ENCODE measurements around the gene CCDC78.
A peak's percentile ranks its signal among the peaks of the same experiment; 100 is the strongest.
"Not testable (repeated sequence)": the region's sequence is repeated elsewhere in the genome, so short reads cannot be mapped to it uniquely, and the experiment has no call there.

The CCDC78 gene

GRCh38 chr16:715477-716199, 10.6 kb downstream of the CCDC78 start:
- no peak for DNase-seq (ENCODE audit: low read depth)
- H3K4me3 ChIP-seq (ENCODE audit: low read depth, low read length), result peak overlapping the region; percentile 63

GRCh38 chr16:714558-715476, 11.4 kb downstream of the CCDC78 start, which contains the start of gene METRN:
Gene METRN, plus strand, starts transcription at chr16:715118. Its CDS starts 172 bp downstream, at chr16:715290.
- DNase-seq (ENCODE audit: low read depth), result peak; percentile 53
- H3K4me3 ChIP-seq (ENCODE audit: low read depth, low read length), result peak within 1 kb of the TSS; percentile 63

- H3K4me3 ChIP-seq (ENCODE audit: low read depth, low read length), result no peak overlapping the region
- no peak for DNase-seq (ENCODE audit: low read depth)
Measured at GRCh38 chr16:714079-714478, 12.2 kb downstream of the CCDC78 start.

GRCh38 chr16:712740-713250, 13.4 kb downstream of the CCDC78 start:
- not testable (repeated sequence) for H3K4me3 ChIP-seq (ENCODE audit: low read depth, low read length)
- peak; percentile 91 for DNase-seq (ENCODE audit: low read depth)

GRCh38 chr16:711548-712320, 14.5 kb downstream of the CCDC78 start:
- no peak overlapping the region for H3K4me3 ChIP-seq (ENCODE audit: low read depth, low read length)
- DNase-seq (ENCODE audit: low read depth), result no peak

- no peak overlapping the region for H3K4me3 ChIP-seq (ENCODE audit: low read depth, low read length)
- no peak for DNase-seq (ENCODE audit: low read depth)
Measured at GRCh38 chr16:711084-711483, 15.2 kb downstream of the CCDC78 start.

- no peak for DNase-seq (ENCODE audit: low read depth)
- H3K4me3 ChIP-seq (ENCODE audit: low read depth, low read length), result no peak overlapping the region
Measured at GRCh38 chr16:710500-711075, 15.7 kb downstream of the CCDC78 start.

- H3K4me3 ChIP-seq (ENCODE audit: low read depth, low read length), result no peak overlapping the region
- DNase-seq (ENCODE audit: low read depth), result peak; percentile 65
Measured at GRCh38 chr16:709566-710499, 16.4 kb downstream of the CCDC78 start.

GRCh38 chr16:708959-709358, 17.3 kb downstream of the CCDC78 start:
- no peak overlapping the region for H3K4me3 ChIP-seq (ENCODE audit: low read depth, low read length)

GRCh38 chr16:708019-708418, 18.2 kb downstream of the CCDC78 start:
- no peak for DNase-seq (ENCODE audit: low read depth)
- H3K4me3 ChIP-seq (ENCODE audit: low read depth, low read length), result no peak overlapping the region

More at GRCh38 chr16:708959-709358, 17.3 kb downstream of the CCDC78 start:
- DNase-seq (ENCODE audit: low read depth), result no peak

GRCh38 chr16:707062-707538, 19.1 kb downstream of the CCDC78 start:
- no peak overlapping the region for H3K4me3 ChIP-seq (ENCODE audit: low read depth, low read length)
- DNase-seq (ENCODE audit: low read depth), result no peak

GRCh38 chr16:706189-707061, 19.8 kb downstream of the CCDC78 start:
- peak overlapping the region; percentile 11 for H3K4me3 ChIP-seq (ENCODE audit: low read depth, low read length)
- no peak for DNase-seq (ENCODE audit: low read depth)

- no peak for DNase-seq (ENCODE audit: low read depth)
- H3K4me3 ChIP-seq (ENCODE audit: low read depth, low read length), result peak within 1 kb of the TSS; percentile 37
Measured at GRCh38 chr16:705431-706188, 20.6 kb downstream of the CCDC78 start, which contains the start of gene FBXL16. Gene FBXL16, minus strand, starts transcription at chr16:705801. Its CDS starts 8,396 bp downstream, at chr16:697405.

GRCh38 chr16:704552-705380, 21.5 kb downstream of the CCDC78 start:
- H3K4me3 ChIP-seq (ENCODE audit: low read depth, low read length), result peak overlapping the region; percentile 37
- no peak for DNase-seq (ENCODE audit: low read depth)

GRCh38 chr16:704047-704446, 22.2 kb downstream of the CCDC78 start:
- H3K4me3 ChIP-seq (ENCODE audit: low read depth, low read length), result no peak overlapping the region
- DNase-seq (ENCODE audit: low read depth), result no peak
